HEK293 (cell line): ENCODE data around the gene MRGPRX2.

ENCODE experiments used
- CTCF ChIA-PET: fragments of 350-600 bp; formaldehyde crosslinking; extraction: SDS; loops from one replicate; lab custom pipeline; 2021; ENCODE audit warnings: antibody characterized with exemption; lab: Yijun Ruan, JAX
- POLR2A ChIA-PET: fragments of 300-600 bp; formaldehyde crosslinking; extraction: SDS; loops from one replicate; lab custom pipeline; 2020; ENCODE audit warnings: antibody characterized with exemption, inconsistent platforms; lab: Yijun Ruan, JAX
- H3K27ac ChIP-seq: fragments of 200-500 bp; sonication (Bioruptor generic); 2 replicates; pipeline ENCODE4 v1.5.1; 2014; ENCODE audit warnings: low read depth, low read length, control low read depth, inconsistent platforms; ENCODE audit errors: extremely low read depth
- H3K36me3 ChIP-seq, 2 experiments: fragments of 200-500 bp in 1 of 2; sonication (Bioruptor generic) in 1 of 2; 1 replicate in 1 of 2; 2 replicates in 1 of 2; pipeline ENCODE4 v1.5.1; 2014 to 2017; ENCODE audit warnings: inconsistent platforms in 2 of 2, low read length in 2 of 2; ENCODE audit not compliant: control insufficient read depth in 2 of 2, insufficient read depth in 1 of 2
- H3K4me1 ChIP-seq: fragments of 200-500 bp; sonication (Bioruptor generic); 2 replicates; pipeline ENCODE4 v1.5.1; 2014; ENCODE audit warnings: mild to moderate bottlenecking, low read length, inconsistent platforms; ENCODE audit not compliant: control insufficient read depth, insufficient read depth
- H3K4me3 ChIP-seq: 2 replicates; pipeline ENCODE4 v1.5.1; 2011; ENCODE audit warnings: low read depth, mild to moderate bottlenecking, control low read depth, low read length, moderate library complexity
- H3K9me3 ChIP-seq: fragments of 200-500 bp; sonication (Bioruptor generic); 2 replicates; pipeline ENCODE4 v1.5.1; 2014; ENCODE audit warnings: low read depth, low read length, inconsistent platforms; ENCODE audit not compliant: control insufficient read depth, insufficient read depth
- HOXC10 ChIP-seq: sonication (generic); formaldehyde crosslinking; IDR thresholded peaks from 2 replicates; pipeline ENCODE4 v1.8.1; 2023; ENCODE audit warnings: mild to moderate bottlenecking, missing genetic modification reagents
- KLF7 ChIP-seq: fragments of 450-650 bp; formaldehyde crosslinking; IDR thresholded peaks from 2 replicates; pipeline ENCODE4 v1.5.1; 2016; ENCODE audit warnings: missing biosample characterization, missing genetic modification characterization, borderline replicate concordance
- RBAK ChIP-seq: fragments of 450-650 bp; formaldehyde crosslinking; IDR thresholded peaks from 2 replicates; pipeline ENCODE4 v1.5.1; 2016; ENCODE audit warnings: missing biosample characterization, missing genetic modification characterization
- SETDB1 ChIP-seq: IDR thresholded peaks from one replicate; pipeline ENCODE4 v1.6.1; 2017; ENCODE audit warnings: mild to moderate bottlenecking, low read length, moderate library complexity, mixed read lengths; ENCODE audit not compliant: insufficient read length
- SP2 ChIP-seq: fragments of 450-650 bp; formaldehyde crosslinking; IDR thresholded peaks from 2 replicates; pipeline ENCODE4 v1.5.1; 2016; ENCODE audit warnings: missing biosample characterization, missing genetic modification characterization
- ZBTB1 ChIP-seq: fragments of 450-650 bp; formaldehyde crosslinking; IDR thresholded peaks from 2 replicates; pipeline ENCODE4 v1.5.1; 2016; ENCODE audit warnings: missing biosample characterization, missing genetic modification characterization
- ZFHX2 ChIP-seq: fragments of 450-650 bp; formaldehyde crosslinking; conservative IDR thresholded peaks from 2 replicates; pipeline ENCODE4 v1.5.1; 2016; ENCODE audit warnings: missing biosample characterization, missing genetic modification characterization
- ZFP41 ChIP-seq: fragments of 450-650 bp; formaldehyde crosslinking; IDR thresholded peaks from 2 replicates; pipeline ENCODE4 v1.5.1; 2016; ENCODE audit warnings: missing biosample characterization, missing genetic modification characterization, borderline replicate concordance
- ZIC2 ChIP-seq: fragments of 450-650 bp; formaldehyde crosslinking; IDR thresholded peaks from 2 replicates; pipeline ENCODE4 v1.5.1; 2016; ENCODE audit warnings: missing biosample characterization, missing genetic modification characterization
- ZNF10 ChIP-seq: fragments of 450-650 bp; formaldehyde crosslinking; IDR thresholded peaks from 2 replicates; pipeline ENCODE4 v1.5.1; 2017; ENCODE audit warnings: missing biosample characterization, missing genetic modification characterization
- ZNF174 ChIP-seq: fragments of 450-650 bp; formaldehyde crosslinking; IDR thresholded peaks from 2 replicates; pipeline ENCODE4 v1.5.0; 2017; ENCODE audit warnings: missing biosample characterization, mild to moderate bottlenecking, missing genetic modification characterization
- ZNF248 ChIP-seq: fragments of 450-650 bp; formaldehyde crosslinking; IDR thresholded peaks from 2 replicates; pipeline ENCODE4 v1.5.1; 2017; ENCODE audit warnings: missing biosample characterization, missing genetic modification characterization
- ZNF350 ChIP-seq: fragments of 450-650 bp; formaldehyde crosslinking; IDR thresholded peaks from 2 replicates; pipeline ENCODE4 v1.5.0; 2017; ENCODE audit warnings: missing biosample characterization, mild to moderate bottlenecking, missing genetic modification characterization
- ZNF473 ChIP-seq: fragments of 450-650 bp; formaldehyde crosslinking; IDR thresholded peaks from 2 replicates; pipeline ENCODE4 v1.5.1; 2017; ENCODE audit warnings: missing biosample characterization, missing genetic modification characterization
- ZNF76 ChIP-seq: fragments of 450-650 bp; formaldehyde crosslinking; IDR thresholded peaks from 2 replicates; pipeline ENCODE4; 2016; ENCODE audit warnings: low read depth, missing biosample characterization, missing genetic modification characterization, borderline replicate concordance
- ZNF830 ChIP-seq: fragments of 450-650 bp; IDR thresholded peaks from 2 replicates; pipeline ENCODE4 v1.5.0; 2018; ENCODE audit warnings: missing biosample characterization, missing genetic modification characterization, low read depth, mild to moderate bottlenecking, moderate library complexity
- ZNF843 ChIP-seq: fragments of 450-650 bp; formaldehyde crosslinking; IDR thresholded peaks from 2 replicates; pipeline ENCODE4 v1.5.1; 2016; ENCODE audit warnings: missing biosample characterization, missing genetic modification characterization
- TF ChIP-seq, protein P1 (sequence below): fragments of 450-650 bp; formaldehyde crosslinking; optimal IDR thresholded peaks from 2 replicates; pipeline ENCODE3; 2016; ENCODE audit warnings: missing biosample characterization, mild to moderate bottlenecking, missing genetic modification characterization
- TF ChIP-seq, protein P2 (sequence below): fragments of 450-650 bp; formaldehyde crosslinking; IDR thresholded peaks from 2 replicates; pipeline ENCODE4 v1.5.1; 2016; ENCODE audit warnings: missing biosample characterization, missing genetic modification characterization
- TF ChIP-seq, protein P3 (sequence below): fragments of 450-650 bp; formaldehyde crosslinking; IDR thresholded peaks from 2 replicates; pipeline ENCODE4 v1.5.1; 2016; ENCODE audit warnings: missing biosample characterization, missing genetic modification characterization, borderline replicate concordance
- TF ChIP-seq, protein P4 (sequence below): fragments of 450-650 bp; formaldehyde crosslinking; IDR thresholded peaks from 2 replicates; pipeline ENCODE4 v1.5.1; 2016; ENCODE audit warnings: missing biosample characterization, missing genetic modification characterization

MRGPRX2 gene

DNA sequence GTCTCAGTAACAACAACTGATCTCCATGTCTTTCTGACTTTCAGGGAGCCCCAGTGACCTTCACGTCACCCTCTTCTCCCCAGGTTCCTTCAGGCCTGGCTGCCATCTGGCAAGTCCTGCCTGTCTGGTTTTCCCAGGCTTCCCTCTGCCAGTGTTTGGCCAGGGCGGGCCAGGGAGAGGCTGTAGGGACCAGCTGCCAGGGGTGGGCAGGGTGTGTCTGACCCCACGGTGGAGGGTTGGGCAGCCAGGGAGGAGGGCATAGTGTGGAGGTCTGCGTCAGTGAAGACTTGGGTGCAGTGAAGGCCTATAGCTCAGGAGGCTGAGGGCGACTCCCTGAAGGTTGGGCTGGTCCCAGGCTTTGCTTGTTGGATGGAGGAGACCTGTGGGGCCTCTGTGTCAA lies 11.9 kb upstream of the MRGPRX2 start:
- POLR2A ChIA-PET, result no interaction called here
- TF ChIP-seq ZIC2 (no peak), ZFHX2 (tag by site-specific recombination) (no peak), RBAK (tag by site-specific recombination) (no peak), ZNF174 (no peak), ZNF830 (tag by site-specific recombination) (no peak)
- TF ChIP-seq, protein P1, sequence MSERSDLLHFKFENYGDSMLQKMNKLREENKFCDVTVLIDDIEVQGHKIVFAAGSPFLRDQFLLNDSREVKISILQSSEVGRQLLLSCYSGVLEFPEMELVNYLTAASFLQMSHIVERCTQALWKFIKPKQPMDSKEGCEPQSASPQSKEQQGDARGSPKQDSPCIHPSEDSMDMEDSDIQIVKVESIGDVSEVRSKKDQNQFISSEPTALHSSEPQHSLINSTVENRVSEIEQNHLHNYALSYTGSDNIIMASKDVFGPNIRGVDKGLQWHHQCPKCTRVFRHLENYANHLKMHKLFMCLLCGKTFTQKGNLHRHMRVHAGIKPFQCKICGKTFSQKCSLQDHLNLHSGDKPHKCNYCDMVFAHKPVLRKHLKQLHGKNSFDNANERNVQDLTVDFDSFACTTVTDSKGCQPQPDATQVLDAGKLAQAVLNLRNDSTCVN (tag by site-specific recombination), result no peak
- no peaks in the 10 kb centered on the region for H3K9me3 ChIP-seq
- H3K4me3 ChIP-seq, result no peak overlapping the region
- CTCF ChIA-PET, result interaction anchor here (0.6 to 12.2 kb wide), 9 partner anchors 14 to 482 kb away, joined by 3 to 166 read pairs (median 6); no protein-coding TSS in a partner anchor
- H3K27ac ChIP-seq, result no peak overlapping the region
- H3K4me1 ChIP-seq, result no peaks in the 10 kb centered on the region
- H3K36me3 ChIP-seq, result no peaks in the 10 kb centered on the region

DNA sequence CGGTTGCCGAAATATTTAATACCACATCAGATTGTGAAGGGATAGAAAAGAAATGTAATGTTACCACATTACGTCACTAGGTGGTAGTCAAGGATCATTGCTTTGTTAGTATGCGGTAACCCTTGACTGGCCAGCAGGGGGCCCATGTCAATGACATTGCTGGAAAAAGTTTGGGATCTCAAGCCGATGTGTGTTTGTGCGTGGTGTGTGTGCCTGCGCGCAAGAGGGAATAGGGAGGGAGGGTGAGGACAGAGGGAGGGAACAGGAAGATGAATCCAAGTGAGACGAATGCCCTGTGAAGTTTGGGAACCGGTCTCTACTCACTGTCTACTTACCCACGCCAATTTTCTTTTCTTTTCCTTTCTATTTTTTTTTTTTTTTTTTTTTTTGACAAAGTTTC lies 10.7 kb upstream of the MRGPRX2 start:
- Histone ChIP-seq H3K9me3 (no peaks in the 10 kb centered on the region), H3K4me3 (no peak overlapping the region), H3K36me3 (no peaks in the 10 kb centered on the region), H3K27ac (no peak overlapping the region), H3K4me1 (no peaks in the 10 kb centered on the region)
- CTCF ChIA-PET, result interaction anchor here (0.5 to 12.2 kb wide), 83 partner anchors 8 to 1057 kb away, joined by 3 to 166 read pairs (median 4); partner anchors contain the start of genes E2F8 and MRGPRX2
- POLR2A ChIA-PET, result interaction anchor here (0.6 to 0.7 kb wide), 2 partner anchors 198 to 453 kb away, joined by 4 read pairs; no protein-coding TSS in a partner anchor
- TF ChIP-seq, protein P2, sequence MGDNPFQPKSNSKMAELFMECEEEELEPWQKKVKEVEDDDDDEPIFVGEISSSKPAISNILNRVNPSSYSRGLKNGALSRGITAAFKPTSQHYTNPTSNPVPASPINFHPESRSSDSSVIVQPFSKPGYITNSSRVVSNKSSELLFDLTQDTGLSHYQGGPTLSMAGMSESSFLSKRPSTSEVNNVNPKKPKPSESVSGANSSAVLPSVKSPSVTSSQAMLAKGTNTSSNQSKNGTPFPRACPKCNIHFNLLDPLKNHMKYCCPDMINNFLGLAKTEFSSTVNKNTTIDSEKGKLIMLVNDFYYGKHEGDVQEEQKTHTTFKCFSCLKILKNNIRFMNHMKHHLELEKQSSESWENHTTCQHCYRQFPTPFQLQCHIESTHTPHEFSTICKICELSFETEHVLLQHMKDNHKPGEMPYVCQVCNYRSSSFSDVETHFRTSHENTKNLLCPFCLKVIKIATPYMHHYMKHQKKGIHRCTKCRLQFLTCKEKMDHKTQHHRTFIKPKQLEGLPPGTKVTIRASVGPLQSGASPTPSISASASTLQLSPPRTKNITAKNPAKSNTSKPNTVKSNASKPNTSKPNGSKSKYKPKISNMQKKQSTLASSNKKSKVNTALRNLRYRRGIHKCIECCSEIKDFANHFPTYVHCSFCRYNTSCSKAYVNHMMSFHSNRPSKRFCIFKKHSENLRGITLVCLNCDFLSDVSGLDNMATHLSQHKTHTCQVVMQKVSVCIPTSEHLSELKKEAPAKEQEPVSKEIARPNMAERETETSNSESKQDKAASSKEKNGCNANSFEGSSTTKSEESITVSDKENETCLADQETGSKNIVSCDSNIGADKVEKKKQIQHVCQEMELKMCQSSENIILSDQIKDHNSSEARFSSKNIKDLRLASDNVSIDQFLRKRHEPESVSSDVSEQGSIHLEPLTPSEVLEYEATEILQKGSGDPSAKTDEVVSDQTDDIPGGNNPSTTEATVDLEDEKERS, result 0 out of 2 replicates have a peak, but pooled peaks have one; percentile 34
- TF ChIP-seq ZNF473 (tag by site-specific recombination) (no peak), ZNF76 (no peak), ZNF843 (tag by site-specific recombination) (no peak), KLF7 (no peak), SP2 (tag by site-specific recombination) (no peak), HOXC10 (no peak), ZNF248 (no peak), ZNF10 (tag by site-specific recombination) (no peak), ZFP41 (no peak), ZBTB1 (no peak), ZNF350 (tag by site-specific recombination) (no peak), SETDB1 (no peak)
- TF ChIP-seq, protein P3, sequence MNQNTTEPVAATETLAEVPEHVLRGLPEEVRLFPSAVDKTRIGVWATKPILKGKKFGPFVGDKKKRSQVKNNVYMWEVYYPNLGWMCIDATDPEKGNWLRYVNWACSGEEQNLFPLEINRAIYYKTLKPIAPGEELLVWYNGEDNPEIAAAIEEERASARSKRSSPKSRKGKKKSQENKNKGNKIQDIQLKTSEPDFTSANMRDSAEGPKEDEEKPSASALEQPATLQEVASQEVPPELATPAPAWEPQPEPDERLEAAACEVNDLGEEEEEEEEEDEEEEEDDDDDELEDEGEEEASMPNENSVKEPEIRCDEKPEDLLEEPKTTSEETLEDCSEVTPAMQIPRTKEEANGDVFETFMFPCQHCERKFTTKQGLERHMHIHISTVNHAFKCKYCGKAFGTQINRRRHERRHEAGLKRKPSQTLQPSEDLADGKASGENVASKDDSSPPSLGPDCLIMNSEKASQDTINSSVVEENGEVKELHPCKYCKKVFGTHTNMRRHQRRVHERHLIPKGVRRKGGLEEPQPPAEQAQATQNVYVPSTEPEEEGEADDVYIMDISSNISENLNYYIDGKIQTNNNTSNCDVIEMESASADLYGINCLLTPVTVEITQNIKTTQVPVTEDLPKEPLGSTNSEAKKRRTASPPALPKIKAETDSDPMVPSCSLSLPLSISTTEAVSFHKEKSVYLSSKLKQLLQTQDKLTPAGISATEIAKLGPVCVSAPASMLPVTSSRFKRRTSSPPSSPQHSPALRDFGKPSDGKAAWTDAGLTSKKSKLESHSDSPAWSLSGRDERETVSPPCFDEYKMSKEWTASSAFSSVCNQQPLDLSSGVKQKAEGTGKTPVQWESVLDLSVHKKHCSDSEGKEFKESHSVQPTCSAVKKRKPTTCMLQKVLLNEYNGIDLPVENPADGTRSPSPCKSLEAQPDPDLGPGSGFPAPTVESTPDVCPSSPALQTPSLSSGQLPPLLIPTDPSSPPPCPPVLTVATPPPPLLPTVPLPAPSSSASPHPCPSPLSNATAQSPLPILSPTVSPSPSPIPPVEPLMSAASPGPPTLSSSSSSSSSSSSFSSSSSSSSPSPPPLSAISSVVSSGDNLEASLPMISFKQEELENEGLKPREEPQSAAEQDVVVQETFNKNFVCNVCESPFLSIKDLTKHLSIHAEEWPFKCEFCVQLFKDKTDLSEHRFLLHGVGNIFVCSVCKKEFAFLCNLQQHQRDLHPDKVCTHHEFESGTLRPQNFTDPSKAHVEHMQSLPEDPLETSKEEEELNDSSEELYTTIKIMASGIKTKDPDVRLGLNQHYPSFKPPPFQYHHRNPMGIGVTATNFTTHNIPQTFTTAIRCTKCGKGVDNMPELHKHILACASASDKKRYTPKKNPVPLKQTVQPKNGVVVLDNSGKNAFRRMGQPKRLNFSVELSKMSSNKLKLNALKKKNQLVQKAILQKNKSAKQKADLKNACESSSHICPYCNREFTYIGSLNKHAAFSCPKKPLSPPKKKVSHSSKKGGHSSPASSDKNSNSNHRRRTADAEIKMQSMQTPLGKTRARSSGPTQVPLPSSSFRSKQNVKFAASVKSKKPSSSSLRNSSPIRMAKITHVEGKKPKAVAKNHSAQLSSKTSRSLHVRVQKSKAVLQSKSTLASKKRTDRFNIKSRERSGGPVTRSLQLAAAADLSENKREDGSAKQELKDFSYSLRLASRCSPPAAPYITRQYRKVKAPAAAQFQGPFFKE, result no peak
- TF ChIP-seq, protein P4, sequence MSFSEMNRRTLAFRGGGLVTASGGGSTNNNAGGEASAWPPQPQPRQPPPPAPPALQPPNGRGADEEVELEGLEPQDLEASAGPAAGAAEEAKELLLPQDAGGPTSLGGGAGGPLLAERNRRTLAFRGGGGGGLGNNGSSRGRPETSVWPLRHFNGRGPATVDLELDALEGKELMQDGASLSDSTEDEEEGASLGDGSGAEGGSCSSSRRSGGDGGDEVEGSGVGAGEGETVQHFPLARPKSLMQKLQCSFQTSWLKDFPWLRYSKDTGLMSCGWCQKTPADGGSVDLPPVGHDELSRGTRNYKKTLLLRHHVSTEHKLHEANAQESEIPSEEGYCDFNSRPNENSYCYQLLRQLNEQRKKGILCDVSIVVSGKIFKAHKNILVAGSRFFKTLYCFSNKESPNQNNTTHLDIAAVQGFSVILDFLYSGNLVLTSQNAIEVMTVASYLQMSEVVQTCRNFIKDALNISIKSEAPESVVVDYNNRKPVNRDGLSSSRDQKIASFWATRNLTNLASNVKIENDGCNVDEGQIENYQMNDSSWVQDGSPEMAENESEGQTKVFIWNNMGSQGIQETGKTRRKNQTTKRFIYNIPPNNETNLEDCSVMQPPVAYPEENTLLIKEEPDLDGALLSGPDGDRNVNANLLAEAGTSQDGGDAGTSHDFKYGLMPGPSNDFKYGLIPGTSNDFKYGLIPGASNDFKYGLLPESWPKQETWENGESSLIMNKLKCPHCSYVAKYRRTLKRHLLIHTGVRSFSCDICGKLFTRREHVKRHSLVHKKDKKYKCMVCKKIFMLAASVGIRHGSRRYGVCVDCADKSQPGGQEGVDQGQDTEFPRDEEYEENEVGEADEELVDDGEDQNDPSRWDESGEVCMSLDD, result no peak
